K562 (cell line): ENCODE results near the gene ZNF343. TPM values are rescaled to one million over a fixed set of nuclear protein-coding genes. Genes with fewer than 3 reads are reported as not detected.
A peak's percentile ranks its signal among the peaks of the same experiment; 100 is the strongest.

Experiments
- ARID1B ChIP-seq: fragments of 450-650 bp; IDR thresholded peaks from 2 replicates; pipeline ENCODE4 v1.6.1; 2016; ENCODE audit warnings: antibody characterized with exemption, mild to moderate bottlenecking, inconsistent platforms
- CREB3L1 ChIP-seq: fragments of 450-650 bp; IDR thresholded peaks from 2 replicates; pipeline ENCODE4 v1.6.1; 2014; ENCODE audit warnings: low read depth, mild to moderate bottlenecking, moderate library complexity, borderline replicate concordance
- KLF1 ChIP-seq: fragments of 450-650 bp; IDR thresholded peaks from 2 replicates; pipeline ENCODE4 v1.6.1; 2016; ENCODE audit warnings: missing genetic modification characterization, missing compliant biosample characterization
- NBN ChIP-seq: fragments of 450-650 bp; IDR thresholded peaks from 2 replicates; pipeline ENCODE4 v1.6.1; 2016; ENCODE audit warnings: low read depth, mild to moderate bottlenecking
- NCOA2 ChIP-seq, 2 experiments: fragments of 450-650 bp; IDR thresholded peaks; 2 replicates each; pipeline ENCODE4 v1.6.1; 2018; ENCODE audit warnings: mild to moderate bottlenecking in 2 of 2, moderate library complexity in 1 of 2; ENCODE audit not compliant: partially characterized antibody in 2 of 2
- SNRNP70 ChIP-seq: fragments of 200-400 bp; formaldehyde crosslinking; optimal IDR thresholded peaks from 2 replicates; pipeline ENCODE3; 2017; ENCODE audit warnings: low read depth, low read length
- TAF7 ChIP-seq: fragments of 450-650 bp; IDR thresholded peaks from 2 replicates; pipeline ENCODE4 v1.6.1; 2016; ENCODE audit warnings: missing genetic modification characterization, missing compliant biosample characterization
- ZNF408 ChIP-seq: fragments of 250-450 bp; sonication (Bioruptor Pico); IDR thresholded peaks from 2 replicates; pipeline ENCODE4 v1.4.0; 2020; ENCODE audit warnings: low read depth, mild to moderate bottlenecking, moderate library complexity
- polyA plus RNA-seq, 8 experiments: library from polyadenylated mRNA; depleted of rRNA in 4 of 8; stranded (reverse) in 5 of 8; unstranded in 3 of 8; fragments of >200 nt; fragmentation: Nextera tagmentation in 2 of 8; fragmentation: Illumina TruSeq in 1 of 8; extraction: Ambion mirVana in 2 of 8; extraction: Trizol in 1 of 8; gene quantifications; 2 replicates each; pipeline versions ENCODE4 v1.2.1 to v1.2.3, GENCODE V29; 2011 to 2014; ENCODE audit warnings: inconsistent platforms in 1 of 8, missing spikeins in 1 of 8
- total RNA-seq, 7 experiments: library from RNA; depleted of rRNA in 6 of 7; stranded (reverse); fragments of >200 nt in 6 of 7; fragmentation: Illumina TruSeq in 2 of 7; extraction: Trizol in 2 of 7; gene quantifications; 2 replicates each; pipeline versions ENCODE4 v1.2.1 to v1.2.3, GENCODE V29; 2011 to 2021; ENCODE audit warnings: low replicate concordance in 1 of 7
- TF ChIP-seq, protein P1 (sequence below): fragments of 450-650 bp; IDR thresholded peaks from 2 replicates; pipeline ENCODE4 v1.6.1; 2016
- TF ChIP-seq, protein P2 (sequence below), 2 experiments: fragments of 150-350 bp in 1 of 2; IDR thresholded peaks; 2 replicates each; pipeline ENCODE4 v1.6.1; 2012 to 2016; ENCODE audit warnings: low read depth in 2 of 2, low read length in 2 of 2, mild to moderate bottlenecking in 1 of 2, moderate library complexity in 1 of 2
- TF ChIP-seq, protein P3 (sequence below): fragments of 250-450 bp; sonication (Bioruptor Pico); IDR thresholded peaks from 2 replicates; pipeline ENCODE4 v1.9.0; 2021; ENCODE audit warnings: mild to moderate bottlenecking, inconsistent platforms

Gene ZNF343
- total and polyA plus RNA-seq, 9 of the 15 experiments (the other 6 are each of a cell fraction or from before 2014, with no cell fraction given), result 1.4 to 9.8 (median 6.4) TPM

- TF ChIP-seq, protein P1, sequence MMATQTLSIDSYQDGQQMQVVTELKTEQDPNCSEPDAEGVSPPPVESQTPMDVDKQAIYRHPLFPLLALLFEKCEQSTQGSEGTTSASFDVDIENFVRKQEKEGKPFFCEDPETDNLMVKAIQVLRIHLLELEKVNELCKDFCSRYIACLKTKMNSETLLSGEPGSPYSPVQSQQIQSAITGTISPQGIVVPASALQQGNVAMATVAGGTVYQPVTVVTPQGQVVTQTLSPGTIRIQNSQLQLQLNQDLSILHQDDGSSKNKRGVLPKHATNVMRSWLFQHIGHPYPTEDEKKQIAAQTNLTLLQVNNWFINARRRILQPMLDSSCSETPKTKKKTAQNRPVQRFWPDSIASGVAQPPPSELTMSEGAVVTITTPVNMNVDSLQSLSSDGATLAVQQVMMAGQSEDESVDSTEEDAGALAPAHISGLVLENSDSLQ, result peak; percentile 92
- TF ChIP-seq NBN (no peak), CREB3L1 (peak; percentile 85), ARID1B (no peak), ZNF408 (CRISPR knock-in tag) (no peak), KLF1 (no peak), NCOA2 (IDR thresholded peaks at IDR 0.05; ENCODE audit: partially characterized antibody in 2 of 2) (no peak), TAF7 (no peak), SNRNP70 (no peak)
- TF ChIP-seq, protein P2, sequence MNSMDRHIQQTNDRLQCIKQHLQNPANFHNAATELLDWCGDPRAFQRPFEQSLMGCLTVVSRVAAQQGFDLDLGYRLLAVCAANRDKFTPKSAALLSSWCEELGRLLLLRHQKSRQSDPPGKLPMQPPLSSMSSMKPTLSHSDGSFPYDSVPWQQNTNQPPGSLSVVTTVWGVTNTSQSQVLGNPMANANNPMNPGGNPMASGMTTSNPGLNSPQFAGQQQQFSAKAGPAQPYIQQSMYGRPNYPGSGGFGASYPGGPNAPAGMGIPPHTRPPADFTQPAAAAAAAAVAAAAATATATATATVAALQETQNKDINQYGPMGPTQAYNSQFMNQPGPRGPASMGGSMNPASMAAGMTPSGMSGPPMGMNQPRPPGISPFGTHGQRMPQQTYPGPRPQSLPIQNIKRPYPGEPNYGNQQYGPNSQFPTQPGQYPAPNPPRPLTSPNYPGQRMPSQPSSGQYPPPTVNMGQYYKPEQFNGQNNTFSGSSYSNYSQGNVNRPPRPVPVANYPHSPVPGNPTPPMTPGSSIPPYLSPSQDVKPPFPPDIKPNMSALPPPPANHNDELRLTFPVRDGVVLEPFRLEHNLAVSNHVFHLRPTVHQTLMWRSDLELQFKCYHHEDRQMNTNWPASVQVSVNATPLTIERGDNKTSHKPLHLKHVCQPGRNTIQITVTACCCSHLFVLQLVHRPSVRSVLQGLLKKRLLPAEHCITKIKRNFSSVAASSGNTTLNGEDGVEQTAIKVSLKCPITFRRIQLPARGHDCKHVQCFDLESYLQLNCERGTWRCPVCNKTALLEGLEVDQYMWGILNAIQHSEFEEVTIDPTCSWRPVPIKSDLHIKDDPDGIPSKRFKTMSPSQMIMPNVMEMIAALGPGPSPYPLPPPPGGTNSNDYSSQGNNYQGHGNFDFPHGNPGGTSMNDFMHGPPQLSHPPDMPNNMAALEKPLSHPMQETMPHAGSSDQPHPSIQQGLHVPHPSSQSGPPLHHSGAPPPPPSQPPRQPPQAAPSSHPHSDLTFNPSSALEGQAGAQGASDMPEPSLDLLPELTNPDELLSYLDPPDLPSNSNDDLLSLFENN (IDR thresholded peaks at IDR 0.05; ENCODE audit: low read depth in 2 of 2, low read length in 2 of 2), result no peak
- TF ChIP-seq, protein P3, sequence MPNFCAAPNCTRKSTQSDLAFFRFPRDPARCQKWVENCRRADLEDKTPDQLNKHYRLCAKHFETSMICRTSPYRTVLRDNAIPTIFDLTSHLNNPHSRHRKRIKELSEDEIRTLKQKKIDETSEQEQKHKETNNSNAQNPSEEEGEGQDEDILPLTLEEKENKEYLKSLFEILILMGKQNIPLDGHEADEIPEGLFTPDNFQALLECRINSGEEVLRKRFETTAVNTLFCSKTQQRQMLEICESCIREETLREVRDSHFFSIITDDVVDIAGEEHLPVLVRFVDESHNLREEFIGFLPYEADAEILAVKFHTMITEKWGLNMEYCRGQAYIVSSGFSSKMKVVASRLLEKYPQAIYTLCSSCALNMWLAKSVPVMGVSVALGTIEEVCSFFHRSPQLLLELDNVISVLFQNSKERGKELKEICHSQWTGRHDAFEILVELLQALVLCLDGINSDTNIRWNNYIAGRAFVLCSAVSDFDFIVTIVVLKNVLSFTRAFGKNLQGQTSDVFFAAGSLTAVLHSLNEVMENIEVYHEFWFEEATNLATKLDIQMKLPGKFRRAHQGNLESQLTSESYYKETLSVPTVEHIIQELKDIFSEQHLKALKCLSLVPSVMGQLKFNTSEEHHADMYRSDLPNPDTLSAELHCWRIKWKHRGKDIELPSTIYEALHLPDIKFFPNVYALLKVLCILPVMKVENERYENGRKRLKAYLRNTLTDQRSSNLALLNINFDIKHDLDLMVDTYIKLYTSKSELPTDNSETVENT (CRISPR knock-in tag), result no peak
These were observed at the start of gene ZNF343 (continued) for GRCh38 chr20:2508631-2509467.
